Measurements from ENCODE around the gene ZSWIM9.

DNA sequence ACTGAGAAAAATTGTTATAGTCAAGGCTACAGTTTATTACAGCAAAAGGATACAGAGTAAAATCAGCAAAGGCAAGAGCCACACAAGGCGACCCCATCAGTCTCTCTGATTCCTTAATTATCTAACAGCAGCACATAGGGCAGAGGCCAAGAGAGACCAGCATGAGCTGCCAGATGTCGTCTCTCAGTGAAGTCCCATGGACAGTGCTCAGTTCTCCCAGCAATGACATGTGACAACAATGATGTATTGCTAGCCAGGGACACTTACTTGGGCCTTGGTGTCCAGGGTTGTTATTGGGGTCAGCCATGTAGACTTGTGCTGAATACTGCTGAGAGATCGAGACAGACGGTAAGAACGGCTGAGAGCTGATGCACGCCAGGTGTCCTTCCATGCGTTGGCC, 22.3 kb downstream of the ZSWIM9 start:
- no peak for TF ChIP-seq CTCF (IDR thresholded peaks at IDR 0.05; ENCODE audit: low read depth, low read length, poor library complexity, severe bottlenecking)
- TF ChIP-seq EZH2phosphoT487 (IDR thresholded peaks at IDR 0.05; ENCODE audit: borderline replicate concordance, low read length) = no peak

All from DOHH2 (cell line).